Measurements from ENCODE around the gene RRP1. TPM values are rescaled to one million over a fixed set of nuclear protein-coding genes. Genes with fewer than 3 reads are reported as not detected.

Gene RRP1
- total RNA-seq, 2 donors from 2014 or later = 14.5 to 25.7 TPM

GRCh38 chr21:43761886-43762285, 27.5 kb upstream of the RRP1 start:
- no peaks in the 10 kb centered on the region for H3K4me1 ChIP-seq
- no peak overlapping the region for H3K4me3 ChIP-seq
- H3K9ac ChIP-seq (ENCODE audit: low read depth in 2 of 2, low read length in 2 of 2) = no peak overlapping the region
- no peak for TF ChIP-seq CTCF (IDR thresholded peaks at IDR 0.05)
- peaks cover 3% of the 10 kb centered on the region for H3K36me3 ChIP-seq
- H3K27me3 ChIP-seq = no peaks in the 10 kb centered on the region
- no peak overlapping the region for H3K27ac ChIP-seq
- no peaks in the 10 kb centered on the region for H3K9me3 ChIP-seq
- DNase-seq = no peak
- intact Hi-C loops (cut with DNase I) = no loop called here

GRCh38 chr21:43762303-43763128, 26.9 kb upstream of the RRP1 start:
- Histone ChIP-seq H3K9ac (ENCODE audit: low read depth in 2 of 2, low read length in 2 of 2) (no peak overlapping the region), H3K4me1 (peaks cover 2% of the 10 kb centered on the region), H3K27ac (no peak overlapping the region), H3K4me3 (no peak overlapping the region), H3K36me3 (no peaks in the 10 kb centered on the region), H3K9me3 (no peaks in the 10 kb centered on the region), H3K27me3 (no peaks in the 10 kb centered on the region)
- intact Hi-C loops (cut with DNase I) = no loop called here
- DNase-seq = no peak
- TF ChIP-seq CTCF (IDR thresholded peaks at IDR 0.05) = no peak

DNA sequence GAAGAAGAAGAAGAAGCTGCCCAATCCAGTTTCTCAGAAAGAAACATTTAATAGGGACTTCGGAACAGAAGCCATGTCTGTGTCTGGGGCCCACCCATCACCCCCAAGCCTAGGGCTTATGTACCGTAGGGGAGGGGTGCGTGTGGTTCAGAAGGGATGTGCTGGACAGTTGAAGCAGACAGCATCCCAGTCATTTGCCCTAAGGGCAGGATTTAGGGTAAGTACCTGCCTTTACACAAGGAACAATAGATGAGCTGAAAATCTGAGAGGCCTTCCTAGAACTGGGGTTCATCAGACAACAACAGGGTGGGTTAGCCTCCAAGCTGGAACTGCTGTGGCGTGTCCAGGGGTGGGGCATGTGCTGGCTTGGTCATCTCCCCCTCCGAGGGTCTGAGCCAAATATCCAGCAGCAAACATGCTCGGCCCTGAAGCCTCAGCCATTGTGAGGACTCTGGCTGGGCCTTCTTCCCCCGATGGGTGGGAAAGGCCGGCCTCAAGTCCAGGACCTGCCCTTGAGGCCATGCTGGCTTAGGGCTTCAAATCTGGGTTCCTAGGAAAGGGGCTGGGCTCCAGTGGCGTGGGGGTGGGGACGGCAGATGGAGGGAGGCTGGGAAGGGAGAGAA, 25.4 kb upstream of the RRP1 start:
- H3K36me3 ChIP-seq = no peaks in the 10 kb centered on the region
- H3K4me3 ChIP-seq = no peak overlapping the region
- intact Hi-C loops (cut with DNase I) = no loop called here
- no peaks in the 10 kb centered on the region for H3K9me3 ChIP-seq
- TF ChIP-seq CTCF (IDR thresholded peaks at IDR 0.05) = no peak
- DNase-seq = no peak
- H3K4me1 ChIP-seq = peaks cover 8% of the 10 kb centered on the region
- H3K27me3 ChIP-seq = no peaks in the 10 kb centered on the region
- H3K27ac ChIP-seq = no peak overlapping the region
- H3K9ac ChIP-seq (ENCODE audit: low read depth in 2 of 2, low read length in 2 of 2) = no peak overlapping the region

GRCh38 chr21:43764576-43765495, 24.5 kb upstream of the RRP1 start:
- intact Hi-C loops (cut with DNase I) = no loop called here
- no peak for TF ChIP-seq CTCF (IDR thresholded peaks at IDR 0.05)
- H3K27ac ChIP-seq = no peak overlapping the region
- no peaks in the 10 kb centered on the region for H3K9me3 ChIP-seq
- H3K36me3 ChIP-seq = no peaks in the 10 kb centered on the region
- H3K27me3 ChIP-seq = no peaks in the 10 kb centered on the region
- no peak overlapping the region for H3K4me3 ChIP-seq
- DNase-seq = no peak
- peaks cover 8% of the 10 kb centered on the region for H3K4me1 ChIP-seq
- H3K9ac ChIP-seq (ENCODE audit: low read depth in 2 of 2, low read length in 2 of 2) = no peak overlapping the region

DNA sequence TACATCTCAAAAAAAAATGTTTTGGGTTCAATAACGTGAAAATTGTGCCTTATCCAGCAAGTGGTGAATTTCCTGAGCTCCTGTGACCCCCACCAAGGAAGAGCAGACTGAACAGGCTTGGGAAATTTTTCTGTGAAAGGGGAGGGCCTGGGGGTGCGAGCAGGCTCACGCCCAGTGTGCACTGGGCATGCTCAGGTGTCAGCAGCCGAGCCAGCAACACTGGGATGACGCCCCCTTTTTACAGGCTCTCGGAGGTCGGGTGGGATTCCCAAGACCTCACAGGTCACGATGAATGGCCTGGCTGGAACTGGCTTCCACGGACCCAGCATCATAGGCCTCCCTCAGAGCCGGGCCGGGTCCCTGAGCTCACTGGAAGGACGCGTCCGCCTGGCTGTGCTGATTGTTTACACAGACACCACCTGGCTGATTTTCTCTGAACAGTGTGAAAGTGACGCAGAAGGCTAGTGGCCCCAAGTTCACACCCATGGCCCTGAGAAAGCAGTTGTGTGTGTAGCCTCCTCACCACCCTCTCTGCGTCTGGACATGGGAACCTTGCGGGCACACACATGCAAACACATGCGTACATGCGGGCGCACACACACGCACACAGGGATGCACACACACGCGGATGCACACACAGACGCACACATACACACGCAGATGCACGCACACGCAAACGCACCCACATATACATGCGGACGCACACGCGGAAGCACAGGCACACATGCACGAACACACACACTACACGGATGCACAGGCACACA, 22.5 kb upstream of the RRP1 start:
- Histone ChIP-seq H3K9ac (ENCODE audit: low read depth in 2 of 2, low read length in 2 of 2) (peak overlapping the region; percentile 30 to 63), H3K9me3 (no peaks in the 10 kb centered on the region), H3K4me3 (no peak overlapping the region), H3K36me3 (no peaks in the 10 kb centered on the region), H3K27ac (no peak overlapping the region), H3K27me3 (no peaks in the 10 kb centered on the region), H3K4me1 (peaks cover 8% of the 10 kb centered on the region)
- intact Hi-C loops (cut with DNase I) = no loop called here
- peak; percentile 48 for DNase-seq
- no peak for TF ChIP-seq CTCF (IDR thresholded peaks at IDR 0.05)

Data from colonic mucosa (tissue), 4 donors.